ENCODE results near the gene EFCAB13.

Gene EFCAB13

GRCh38 chr17:47292206-47292605 is 31.5 kb upstream of the EFCAB13 start:
- DNase-seq (ENCODE audit: low read depth): no peak

DNA sequence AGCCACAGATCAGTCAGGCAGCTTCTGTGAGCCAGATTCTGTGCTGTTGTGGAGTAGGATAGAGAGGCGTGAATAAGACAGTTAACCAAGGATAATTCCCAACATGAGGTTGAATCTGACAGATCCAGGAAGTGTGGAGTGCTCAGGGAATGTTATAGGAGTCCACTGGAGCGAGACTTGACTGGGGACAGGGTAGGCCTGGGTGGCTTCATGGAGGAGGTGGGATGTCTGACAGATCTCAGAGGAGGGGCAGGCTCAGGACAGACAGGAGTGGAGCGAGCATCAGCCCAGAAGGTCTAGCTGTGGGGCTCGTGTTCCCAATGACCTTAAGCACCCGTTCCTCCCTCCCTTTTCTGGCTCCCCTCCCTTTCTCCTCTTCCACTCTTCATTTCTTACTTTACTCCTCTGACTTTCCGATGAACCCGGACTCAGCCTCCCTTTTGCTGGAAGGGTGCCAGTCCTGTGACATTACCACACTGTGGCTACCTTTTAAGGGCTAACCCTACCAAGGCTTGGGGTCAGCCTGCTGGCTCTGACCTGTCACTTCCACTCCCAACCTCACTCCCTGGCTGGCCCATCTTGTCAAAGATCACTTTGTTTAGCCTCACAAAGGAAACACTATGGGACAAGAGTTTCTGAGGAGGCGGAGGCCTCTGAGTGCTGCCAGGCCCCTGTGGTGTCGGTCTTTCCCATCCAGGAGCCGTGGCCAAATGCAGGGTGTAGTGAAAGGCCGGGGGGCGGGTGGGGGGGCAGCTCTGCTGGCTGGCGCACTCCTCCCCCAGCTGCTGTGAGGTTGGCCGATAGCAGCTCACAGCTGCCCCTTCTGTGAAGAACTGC is 28.5 kb upstream of the EFCAB13 start:
- DNase-seq (ENCODE audit: low read depth): no peak

GRCh38 chr17:47295874-47296255 is 27.9 kb upstream of the EFCAB13 start:
- no peak for DNase-seq (ENCODE audit: low read depth)

DNA sequence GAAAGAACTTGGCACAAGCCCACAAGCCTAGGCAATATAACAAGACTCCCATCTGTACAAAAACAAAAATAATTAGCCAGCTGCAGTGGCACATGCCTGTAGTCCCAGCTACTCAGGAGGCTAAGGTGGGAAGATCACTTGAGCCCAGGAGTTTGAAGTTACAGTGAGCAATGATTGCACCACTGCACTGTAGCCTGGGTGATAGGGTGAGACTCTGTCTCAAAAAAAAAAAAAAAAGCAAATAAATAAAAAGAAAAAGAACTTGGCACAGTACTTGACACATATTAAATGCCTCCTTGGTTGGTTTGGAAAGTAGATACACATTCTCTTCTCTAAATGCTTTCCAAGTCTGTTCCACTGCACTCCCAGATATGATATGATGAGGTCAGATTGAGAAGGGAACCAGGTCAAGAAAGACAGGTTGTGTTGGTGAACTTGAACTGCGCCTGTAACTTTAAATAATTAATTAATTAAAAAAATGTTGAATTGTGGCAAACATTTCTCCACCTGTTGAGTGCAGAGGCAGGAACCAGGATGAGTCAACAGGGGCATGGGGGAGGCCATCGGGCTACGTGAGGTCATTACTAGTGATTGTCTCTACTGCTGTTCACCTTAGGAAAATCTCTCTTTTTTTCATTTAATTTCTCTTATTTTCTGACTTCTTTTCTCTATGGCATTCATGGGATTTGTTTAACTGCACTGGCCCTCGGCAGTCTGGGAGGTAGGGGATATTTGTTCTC is 25.9 kb upstream of the EFCAB13 start:
- no peak for DNase-seq (ENCODE audit: low read depth)

DNA sequence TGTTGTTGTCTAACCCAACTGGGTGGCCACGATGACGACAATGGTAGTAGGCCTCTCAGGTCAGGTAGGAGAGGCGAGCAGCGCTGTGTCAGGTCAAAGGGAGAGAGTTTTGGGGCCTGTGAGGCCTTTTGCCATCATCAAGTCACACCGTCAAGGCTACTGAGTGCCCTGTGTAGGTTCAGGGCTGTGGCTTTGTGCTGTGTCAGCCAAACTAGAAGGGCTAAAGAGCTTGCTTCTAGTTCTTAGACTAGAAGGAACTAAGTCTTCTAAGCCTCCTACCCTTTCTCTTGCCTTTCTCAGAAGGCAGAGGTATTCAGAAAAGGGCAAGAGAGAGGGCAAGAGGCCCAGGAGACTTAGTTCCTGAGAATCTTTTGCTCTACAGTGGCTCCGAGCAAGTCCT is 25.0 kb upstream of the EFCAB13 start:
- no peak for DNase-seq (ENCODE audit: low read depth)

DNA sequence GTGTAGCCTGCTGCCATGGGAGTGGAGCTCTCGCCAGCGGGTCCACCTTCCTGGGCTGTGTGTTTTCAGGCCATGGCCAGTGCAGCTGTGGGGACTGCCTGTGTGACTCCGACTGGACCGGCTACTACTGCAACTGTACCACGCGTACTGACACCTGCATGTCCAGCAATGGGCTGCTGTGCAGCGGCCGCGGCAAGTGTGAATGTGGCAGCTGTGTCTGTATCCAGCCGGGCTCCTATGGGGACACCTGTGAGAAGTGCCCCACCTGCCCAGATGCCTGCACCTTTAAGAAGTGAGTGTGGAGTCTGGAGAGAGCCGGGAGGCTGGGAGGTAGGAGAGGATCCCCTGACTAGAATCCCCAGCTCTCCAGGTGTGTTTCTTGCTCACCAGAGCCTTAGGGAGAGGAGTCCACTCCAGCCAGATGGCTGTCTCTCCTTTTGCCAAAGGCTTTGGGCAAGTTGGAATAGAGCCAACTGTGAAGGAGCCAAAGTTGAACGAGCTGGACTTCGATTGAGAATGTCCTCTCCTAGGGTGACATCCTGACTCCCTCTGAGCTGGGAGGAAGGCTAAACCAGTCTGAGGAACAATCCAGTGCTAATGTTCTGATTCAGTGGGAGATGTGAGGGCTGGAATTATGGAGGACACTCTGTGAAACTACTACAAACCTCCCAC is 24.4 kb upstream of the EFCAB13 start:
- DNase-seq (ENCODE audit: low read depth): no peak

DNA sequence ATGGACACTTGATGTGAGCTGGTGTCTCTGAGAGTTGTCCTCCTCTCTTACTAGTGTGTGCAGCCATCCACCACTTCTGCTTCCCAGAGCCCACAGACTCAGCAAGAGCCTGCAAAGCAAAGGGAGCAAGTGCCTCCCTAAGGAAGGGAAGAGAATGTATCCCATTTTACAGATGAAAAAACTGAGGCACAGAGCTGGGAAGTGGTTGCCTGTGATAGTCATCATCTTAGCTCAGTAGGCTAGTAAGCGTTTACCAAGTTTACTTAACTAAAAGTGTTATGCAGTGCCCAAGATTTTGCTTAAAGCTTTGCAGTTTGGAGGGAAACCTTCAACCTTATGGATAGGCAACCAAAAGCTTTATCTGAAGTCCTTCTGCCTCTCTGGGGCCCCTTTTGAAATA is 23.0 kb upstream of the EFCAB13 start:
- no peak for DNase-seq (ENCODE audit: low read depth)

DNA sequence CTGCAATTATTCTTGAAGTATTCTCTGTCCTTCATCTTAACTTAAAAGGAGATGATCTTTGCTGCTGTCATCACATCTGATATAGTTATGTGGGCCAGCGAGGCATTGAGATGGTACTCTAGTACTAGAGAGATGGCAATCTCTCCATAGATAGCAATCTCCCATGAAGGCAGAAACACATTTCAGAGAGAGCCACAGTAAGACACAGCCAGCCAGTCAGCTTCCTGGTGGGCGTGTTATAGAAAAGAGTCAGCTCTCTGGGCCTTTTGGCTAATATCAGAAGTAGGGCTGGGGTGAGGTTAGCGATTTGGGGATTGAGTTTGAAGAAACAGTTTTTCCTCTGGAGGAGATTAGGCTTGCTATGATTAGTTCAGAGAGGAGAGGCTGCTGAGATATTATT is 22.6 kb upstream of the EFCAB13 start:
- DNase-seq (ENCODE audit: low read depth): no peak

- DNase-seq (ENCODE audit: low read depth): no peak
These were observed 21.9 kb upstream of the EFCAB13 start for GRCh38 chr17:47301831-47302230.

GRCh38 chr17:47304186-47304585 is 19.6 kb upstream of the EFCAB13 start:
- peak; percentile 78 for DNase-seq (ENCODE audit: low read depth)

DNA sequence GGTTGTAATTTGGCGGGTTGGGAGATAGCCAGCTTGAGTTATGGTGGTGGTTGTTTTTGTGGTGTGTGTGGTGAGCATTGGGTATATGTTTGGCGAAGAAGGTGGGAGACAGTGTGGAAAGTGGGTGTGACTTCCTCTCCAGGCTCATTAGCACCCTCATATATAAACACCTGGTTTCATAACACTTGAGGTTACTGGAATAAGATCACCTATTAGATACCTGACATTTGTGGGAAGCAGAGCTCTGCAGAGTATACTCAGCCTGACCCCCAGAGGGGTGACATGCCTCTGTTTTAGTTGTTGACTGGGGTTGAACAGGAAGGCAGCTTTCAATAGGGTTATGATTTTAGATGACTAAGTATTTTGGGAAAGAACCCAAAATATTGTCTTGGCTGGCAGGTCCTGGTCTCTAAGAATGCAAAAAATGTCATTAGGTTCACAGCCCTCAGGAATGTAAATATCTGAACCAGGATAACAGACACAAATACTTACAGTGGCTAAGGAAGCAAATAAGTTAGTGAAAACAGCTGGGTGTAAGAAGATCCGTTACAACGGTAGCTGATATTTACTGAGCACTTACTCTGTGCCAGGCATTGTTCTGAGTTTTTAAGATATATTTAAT is 18.3 kb upstream of the EFCAB13 start:
- DNase-seq (ENCODE audit: low read depth): peak; percentile 93

DNA sequence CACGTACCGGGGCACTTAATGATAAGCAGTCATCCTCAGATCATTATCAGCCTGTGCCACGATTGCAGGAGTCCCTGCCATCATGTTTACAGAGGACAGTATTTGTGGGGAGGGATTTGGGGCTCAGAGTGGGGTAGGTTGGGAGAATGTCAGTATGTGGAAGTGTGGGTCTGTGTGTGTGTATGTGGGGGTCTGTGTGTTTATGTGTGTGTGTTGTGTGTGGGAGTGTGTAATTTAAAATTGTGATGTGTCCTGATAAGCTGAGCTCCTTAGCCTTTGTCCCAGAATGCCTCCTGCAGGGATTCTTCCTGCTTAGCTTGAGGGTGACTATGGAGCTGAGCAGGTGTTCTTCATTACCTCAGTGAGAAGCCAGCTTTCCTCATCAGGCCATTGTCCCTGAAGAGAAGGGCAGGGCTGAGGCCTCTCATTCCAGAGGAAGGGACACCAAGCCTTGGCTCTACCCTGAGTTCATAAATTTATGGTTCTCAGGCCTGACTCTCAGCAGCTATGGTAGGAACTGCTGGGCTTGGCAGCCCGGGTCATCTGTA is 13.5 kb upstream of the EFCAB13 start:
- no peak for DNase-seq (ENCODE audit: low read depth)

DNA sequence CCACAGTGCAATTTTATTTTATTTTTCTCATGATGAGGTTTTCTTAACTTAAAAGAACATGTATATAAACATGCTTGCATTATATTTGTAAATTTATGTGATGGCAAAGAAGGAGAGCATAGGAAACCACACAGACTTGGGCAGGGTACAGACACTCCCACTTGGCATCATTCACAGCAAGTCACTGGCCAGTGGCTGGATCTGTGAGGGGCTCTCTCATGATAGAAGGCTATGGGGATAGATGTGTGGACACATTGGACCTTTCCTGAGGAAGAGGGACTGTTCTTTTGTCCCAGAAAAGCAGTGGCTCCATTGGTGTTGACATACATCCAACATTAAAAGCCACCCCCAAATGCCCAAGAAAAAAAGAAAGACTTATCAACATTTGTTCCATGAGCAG is 12.3 kb upstream of the EFCAB13 start:
- DNase-seq (ENCODE audit: low read depth): no peak

DNA sequence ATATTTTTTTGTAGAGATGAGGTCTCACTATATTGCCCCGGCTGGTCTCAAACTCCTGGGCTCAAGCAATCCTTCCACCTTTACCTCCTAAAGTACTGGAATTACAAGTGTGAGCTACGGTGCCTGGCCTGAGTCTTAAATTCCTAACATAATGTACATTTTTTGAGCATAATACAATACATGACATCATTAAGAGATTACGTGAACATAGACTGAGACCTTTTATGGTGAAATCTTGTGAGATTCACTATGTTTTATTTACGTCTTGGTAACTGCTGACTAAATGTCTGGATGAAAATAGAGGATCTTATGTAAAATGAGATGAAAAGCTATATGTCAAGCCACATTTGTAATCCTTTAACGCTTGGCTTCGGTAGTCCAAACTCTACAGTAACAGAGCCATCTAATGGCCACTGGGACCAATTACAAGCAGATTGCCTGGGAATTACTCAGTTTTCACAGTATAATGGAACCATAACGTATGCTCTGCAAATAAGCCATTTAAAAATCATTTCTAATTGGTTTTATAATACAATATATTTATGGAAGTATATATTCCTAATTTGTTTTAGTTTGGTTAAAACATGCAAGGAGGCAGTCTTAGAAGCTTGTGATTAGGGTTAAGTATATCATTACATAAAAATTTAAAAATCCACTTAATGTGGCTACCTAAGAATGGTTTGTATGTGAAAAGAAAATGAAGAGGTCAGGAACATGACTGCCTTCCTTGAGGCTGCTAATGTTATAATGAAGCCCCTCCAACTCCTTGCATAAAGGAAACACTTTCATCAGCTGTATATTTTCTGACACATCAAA is 8.1 kb upstream of the EFCAB13 start:
- no peak for DNase-seq (ENCODE audit: low read depth)

DNA sequence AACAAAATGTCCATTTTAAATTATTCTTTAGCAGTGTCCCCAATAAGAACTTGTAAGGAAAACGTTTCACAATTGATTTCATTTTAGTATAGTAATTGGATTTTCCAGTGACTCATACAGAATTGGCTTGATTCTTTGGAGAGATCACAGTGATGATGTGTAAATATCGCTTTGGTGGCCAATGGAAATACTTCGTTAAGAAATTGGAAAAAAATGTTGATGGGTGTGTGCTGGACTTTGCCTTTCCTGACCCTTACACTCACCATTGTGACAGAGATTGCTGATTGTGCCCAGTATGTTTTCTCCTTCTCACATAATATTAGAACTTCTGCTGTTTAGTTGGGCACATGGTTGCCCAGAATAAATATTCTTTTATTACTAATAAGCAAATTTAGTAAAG is 7.4 kb upstream of the EFCAB13 start:
- DNase-seq (ENCODE audit: low read depth): no peak

DNA sequence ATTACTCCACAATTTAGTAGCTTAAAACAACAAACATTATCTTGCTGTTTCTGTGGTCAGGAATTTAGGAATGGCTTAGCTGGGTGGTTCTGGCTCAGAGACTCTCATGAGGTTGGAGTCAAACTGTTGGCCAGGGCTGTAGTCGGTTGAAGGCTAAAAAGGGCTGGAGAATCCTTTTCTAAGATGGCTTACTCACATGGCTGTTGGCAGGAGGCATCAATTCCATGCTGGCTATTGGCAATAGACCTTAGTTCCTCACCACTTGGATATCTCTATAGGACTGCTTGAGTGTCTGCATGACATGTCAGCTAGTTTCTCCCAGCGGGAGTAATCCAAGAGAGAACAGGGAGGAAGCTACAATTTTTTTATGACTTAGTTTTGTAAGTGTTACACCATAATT is 6.6 kb upstream of the EFCAB13 start:
- no peak for DNase-seq (ENCODE audit: low read depth)

- DNase-seq (ENCODE audit: low read depth): no peak
These were observed 5.4 kb upstream of the EFCAB13 start for GRCh38 chr17:47318197-47318918.

- no peak for DNase-seq (ENCODE audit: low read depth)
These were observed 2.8 kb upstream of the EFCAB13 start for GRCh38 chr17:47320879-47321502.

DNA sequence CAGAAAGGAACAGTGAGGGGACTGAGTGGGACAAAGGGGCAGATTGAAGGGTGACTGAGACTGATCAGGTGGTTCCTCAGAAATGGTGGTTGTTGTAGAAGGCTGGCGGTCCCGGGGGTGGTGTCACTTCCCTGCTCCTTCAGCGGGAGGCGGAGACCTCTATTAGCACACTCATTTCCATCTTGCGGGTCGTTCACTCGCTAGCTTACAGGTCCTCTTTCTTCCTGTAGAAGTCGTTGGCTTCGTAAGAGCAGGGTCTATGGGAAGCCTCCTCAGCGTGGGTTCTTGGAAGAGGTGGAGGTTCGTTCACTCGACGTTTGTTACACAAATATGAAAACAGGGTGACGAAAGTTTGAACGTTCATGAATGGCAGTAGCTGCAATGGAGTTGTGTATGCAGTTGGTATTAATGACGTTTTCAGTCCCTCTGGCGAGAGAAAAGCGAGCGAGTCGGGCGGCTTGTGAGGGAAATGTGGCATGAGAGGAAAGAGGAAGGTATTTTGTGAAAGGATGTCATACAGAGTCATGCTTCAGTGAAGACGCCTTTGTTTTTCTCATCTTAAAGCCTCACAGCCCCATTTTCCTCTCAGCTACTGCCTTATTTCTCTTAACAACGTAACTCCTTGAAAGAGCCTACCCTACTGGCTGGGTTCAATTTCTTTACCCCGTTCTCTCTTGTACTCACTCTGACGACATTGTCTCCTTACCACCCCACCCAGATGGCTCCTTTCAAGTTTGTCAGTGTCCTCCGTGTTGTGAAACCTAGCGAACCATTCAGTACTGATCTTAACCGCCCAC is 667 bp downstream of the EFCAB13 start:
- DNase-seq (ENCODE audit: low read depth): no peak
